Activated CD4-positive, alpha-beta T cell treated with anti-CD3 and anti-CD28 coated beads for 1 hour (primary cell): Measurements from ENCODE around the gene ZNF560.
"Not testable (repeated sequence)": the region's sequence is repeated elsewhere in the genome, so short reads cannot be mapped to it uniquely, and the experiment has no call there.

ENCODE experiments used
- DNase-seq: peaks from one replicate; pipeline ENCODE4 v3.0.0-alpha.2; 2020

Gene ZNF560

DNA sequence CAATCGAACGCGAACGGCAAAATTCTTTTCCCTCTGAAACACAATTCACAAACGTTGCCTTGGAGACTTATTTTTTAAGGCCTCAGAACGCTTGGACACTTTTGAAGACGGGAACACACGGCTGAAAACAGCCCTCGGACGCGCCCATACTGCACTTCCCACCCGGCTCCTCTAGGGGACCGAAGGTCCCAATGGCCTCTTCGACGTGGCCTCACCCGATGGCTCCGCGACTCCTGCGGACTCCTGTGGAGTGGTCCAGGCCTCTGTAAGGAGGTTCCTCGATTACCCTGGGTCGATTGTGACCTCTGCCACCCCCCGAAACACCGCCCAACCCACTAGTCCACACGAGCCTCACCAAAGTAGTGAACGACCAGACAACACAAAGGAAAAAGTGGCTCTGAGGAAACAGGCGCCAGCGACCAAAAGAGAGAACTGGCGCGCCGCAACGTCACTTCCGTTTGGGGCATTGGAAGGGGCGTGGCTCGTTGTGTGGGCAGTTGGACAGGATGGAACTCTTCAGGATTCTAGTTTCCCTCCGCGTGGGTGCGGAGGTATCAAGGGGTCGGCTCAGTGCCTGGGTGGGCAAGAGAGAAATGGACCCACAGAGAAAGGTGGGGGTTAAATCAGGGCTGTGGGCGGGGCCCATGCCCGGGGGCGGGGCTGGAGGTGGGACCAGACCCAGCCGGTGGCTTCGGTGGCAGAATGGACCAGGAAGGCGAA lies at the start of gene ZNF560:
ZNF560 (minus strand) TSS at position 434 of the 720 bp plus-strand sequence. CDS start 23,303 bp downstream, outside the sequence.
- no peak for DNase-seq

DNA sequence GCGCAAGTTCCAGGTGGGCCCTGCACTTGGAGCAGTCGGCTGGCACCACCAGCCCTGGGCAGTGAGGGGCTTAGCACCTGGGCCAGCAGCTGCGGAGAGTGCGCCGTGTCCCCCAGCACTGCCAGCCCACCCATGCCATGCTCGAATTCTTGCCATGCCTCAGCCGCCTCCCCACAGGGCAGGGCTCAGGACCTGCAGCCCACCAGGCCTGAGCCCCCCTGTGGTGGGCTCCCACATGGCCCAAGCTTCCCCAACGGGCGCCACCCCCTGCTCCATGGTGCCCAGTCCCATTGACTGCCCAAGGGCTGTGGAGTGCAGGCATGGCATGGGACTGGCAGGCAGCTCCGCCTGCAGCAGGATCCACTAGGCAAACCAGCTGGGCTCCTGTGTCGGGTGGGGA lies 49.5 kb upstream of the ZNF560 start:
- DNase-seq: no peak

DNA sequence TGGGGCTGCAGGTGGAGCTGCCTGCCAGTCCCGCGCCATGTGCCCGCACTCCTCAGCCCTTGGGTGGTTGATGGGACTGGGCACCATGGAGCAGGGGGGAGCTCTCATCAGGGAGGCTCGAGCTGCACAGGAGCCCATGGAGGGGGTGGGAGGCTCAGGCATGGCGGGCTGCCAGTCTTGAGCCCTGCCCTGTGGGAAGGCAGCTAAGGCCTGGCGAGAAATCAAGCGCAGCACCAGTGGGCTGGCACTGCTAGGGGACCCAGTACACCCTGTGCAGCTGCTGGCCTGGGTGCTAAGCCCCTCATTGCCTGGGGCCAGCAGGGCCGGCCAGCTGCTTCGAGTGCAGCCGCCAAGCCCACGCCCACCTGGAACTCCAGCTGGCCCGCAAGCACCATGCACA lies 42.9 kb upstream of the ZNF560 start:
- not testable (repeated sequence) for DNase-seq

DNA sequence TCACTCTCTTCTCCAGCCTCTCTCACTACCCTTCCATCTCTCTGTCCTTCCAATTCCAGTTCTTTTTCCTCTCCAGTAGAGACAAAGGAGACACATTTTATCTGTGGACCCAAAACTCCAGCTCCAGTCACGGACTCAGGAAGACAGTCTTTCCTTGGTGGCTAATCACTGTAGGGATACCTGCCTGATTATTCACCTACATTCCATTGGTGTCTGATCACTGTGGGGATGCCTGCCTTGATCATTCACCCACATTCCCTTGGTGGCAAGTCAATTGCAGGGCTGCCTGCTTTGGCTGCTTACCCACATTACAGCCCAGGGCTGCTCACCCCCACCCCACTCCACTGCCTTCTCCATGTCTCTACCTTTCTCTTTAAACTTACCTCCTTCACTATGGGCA lies 41.5 kb upstream of the ZNF560 start:
- not testable (repeated sequence) for DNase-seq

DNA sequence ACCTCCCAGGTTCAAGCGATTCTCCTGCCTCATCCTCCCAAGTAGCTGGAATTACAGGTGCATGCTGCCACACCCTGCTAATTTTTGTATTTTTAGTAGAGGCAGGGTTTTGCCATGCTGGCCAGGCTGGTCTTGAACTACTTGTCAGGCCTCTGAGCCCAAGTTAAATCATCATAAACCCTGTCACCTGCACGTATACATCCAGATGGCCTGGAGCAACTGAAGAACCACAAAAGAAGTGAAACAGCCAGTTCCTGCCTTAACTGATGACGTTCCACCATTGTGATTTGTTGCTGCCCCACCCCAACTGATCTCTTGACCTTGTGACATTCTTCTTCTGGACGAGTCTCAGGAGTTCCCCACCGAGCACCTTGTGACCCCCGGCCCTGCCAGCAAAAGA lies 40.8 kb upstream of the ZNF560 start:
- not testable (repeated sequence) for DNase-seq

DNA sequence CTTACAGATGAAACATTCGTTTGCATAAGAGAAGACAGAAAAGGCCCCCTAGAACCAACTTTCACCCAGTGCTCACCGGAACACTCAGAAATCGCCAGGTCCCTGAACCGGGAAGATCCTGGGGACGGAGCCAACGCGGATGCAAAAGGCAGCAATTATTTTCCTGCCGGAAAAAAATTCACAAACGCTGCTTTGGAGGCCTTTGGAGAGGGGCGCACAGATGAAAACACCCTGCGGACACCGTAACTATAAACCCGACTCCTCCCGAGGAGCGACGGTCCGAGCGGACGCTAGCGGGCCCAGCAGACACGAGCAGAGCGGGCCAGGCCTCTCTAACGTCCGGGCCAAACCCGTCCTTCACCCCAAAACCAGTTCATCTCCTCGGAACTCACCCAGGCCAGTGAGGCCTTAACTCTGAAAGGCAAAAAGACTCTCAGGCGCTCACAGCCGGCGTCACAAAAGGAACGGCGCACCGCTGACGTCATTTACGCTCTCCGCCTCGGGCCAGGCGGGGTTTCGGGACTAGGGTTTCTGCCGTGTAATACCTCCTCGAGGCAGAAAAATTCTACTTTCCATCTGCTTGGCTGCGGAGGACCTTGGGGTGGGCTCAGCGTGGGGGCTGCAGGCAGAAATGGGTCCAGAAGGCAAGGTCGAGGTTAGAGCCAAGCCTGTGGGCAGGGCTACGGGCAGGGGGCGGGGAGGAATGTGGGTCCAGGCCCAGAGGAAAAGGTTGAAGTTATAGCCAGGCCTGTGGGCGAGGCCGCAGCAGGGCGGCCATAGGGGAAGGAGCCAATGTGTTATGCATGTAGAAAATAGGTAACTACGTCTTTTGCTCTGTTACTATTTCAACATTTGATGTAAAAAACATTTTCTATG lies 40.0 kb upstream of the ZNF560 start, which contains the start of gene ZNF426:
ZNF426 (minus strand) TSS at position 463 of the 876 bp plus-strand sequence. CDS start 2,413 bp downstream, outside the sequence.
- DNase-seq: peak; percentile 79

DNA sequence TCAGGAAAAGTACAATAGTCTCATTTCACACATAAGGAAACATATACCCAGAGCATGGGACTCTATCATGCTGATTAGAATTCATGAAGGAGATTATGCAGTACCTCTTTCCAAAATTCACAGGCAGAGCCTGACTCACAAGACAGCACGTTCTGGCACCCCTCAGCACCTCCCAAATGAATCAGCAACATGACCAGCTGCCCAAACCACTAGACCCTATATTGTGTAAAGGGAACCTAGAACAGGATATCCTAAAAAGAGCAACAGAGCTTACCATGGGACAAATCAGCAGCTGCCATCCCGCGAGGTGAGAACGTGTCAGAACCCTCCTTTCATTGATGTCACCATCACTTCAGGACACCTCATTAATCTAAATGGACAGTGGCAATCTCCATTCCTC lies 37.5 kb upstream of the ZNF560 start:
- DNase-seq: no peak

DNA sequence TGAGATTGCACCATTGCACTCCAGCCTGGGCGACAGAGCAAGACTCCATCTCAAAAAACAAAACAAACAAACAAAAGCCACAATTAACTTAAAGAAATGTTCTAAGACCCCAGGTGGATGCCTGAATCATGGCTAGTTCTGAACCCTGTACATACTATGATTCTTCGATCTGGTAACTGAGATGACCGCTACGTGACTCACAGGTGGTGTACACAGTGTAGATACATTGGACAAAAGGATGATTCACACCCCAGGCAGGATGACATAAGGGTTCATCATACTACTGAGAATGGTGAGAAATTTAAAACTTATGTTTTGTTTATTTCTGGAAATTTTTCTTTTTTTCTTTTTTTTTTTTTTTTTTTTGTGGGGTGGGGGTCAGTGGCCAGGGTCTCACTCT lies 33.5 kb upstream of the ZNF560 start:
- no peak for DNase-seq

DNA sequence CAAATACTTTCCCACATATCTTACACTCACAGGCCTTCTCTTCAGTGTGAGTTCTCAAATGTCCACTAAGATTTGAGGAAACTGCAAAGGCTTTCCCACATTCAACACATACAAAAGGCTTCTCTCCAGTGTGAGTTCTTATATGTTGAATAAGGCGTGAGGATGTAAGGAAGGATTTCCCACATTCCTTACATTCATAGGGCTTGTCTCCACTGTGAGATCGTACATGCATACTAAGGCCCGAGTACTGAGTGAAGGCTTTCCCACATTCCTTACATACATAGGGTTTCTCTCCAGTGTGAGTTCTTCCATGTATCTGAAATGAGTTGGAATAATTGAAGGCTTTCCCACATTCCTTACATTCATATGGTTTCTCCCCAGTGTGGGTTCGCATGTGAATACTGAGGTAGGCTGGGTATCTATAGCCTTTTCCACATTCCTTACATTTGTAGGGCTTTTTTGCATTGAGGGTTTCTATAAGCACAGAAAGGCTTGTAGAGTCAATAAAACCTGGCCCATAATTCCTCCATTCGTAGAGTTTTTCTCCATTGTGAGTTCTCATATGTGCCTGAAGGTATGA lies 30.4 kb upstream of the ZNF560 start:
- no peak for DNase-seq

DNA sequence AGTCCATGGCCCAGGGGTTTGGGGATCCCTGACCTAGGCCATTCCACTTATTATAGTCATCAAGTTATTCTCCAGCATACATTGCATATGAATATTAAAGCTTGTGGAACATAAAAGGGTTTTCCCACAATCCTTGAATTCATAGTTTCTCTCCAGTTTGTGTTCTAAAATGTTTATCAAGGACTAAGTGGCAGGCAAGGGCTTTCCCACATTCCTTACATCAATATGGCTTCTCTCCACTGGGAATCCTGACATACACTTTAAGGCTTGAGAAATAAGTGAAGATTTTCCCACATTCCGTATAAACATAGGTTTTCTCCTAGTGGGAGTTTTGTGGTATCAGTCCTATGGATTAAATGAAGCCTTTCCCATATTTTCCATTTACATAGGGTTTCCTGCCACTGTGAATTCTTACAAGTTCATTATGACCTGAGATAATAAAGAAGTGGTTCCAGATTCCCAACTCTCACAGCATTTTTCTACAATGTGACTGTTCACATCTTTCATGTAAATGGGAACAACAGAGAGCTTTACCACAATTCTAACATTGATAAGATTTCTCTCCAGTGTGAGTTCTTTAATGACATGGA lies 25.6 kb upstream of the ZNF560 start:
- no peak for DNase-seq

DNA sequence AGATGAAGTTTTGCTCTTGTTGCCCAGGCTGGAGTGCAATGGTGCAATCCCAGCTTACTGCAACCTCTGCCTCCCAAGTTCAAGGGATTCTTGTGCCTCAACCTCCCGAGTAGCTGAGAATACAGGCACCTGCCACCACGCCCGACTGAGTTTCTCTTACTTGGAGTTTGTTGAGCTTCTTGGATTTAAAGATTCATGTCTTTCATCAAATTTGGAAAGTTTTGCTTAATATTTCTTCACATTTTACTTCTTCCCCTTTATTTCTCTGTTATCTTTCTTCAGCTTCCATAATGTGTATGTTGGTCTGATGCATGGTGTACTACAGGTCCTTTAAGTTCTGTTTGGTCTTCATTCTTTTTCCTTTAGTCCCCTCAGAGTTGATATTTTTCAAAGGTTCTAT lies 8.9 kb upstream of the ZNF560 start:
- DNase-seq: no peak

DNA sequence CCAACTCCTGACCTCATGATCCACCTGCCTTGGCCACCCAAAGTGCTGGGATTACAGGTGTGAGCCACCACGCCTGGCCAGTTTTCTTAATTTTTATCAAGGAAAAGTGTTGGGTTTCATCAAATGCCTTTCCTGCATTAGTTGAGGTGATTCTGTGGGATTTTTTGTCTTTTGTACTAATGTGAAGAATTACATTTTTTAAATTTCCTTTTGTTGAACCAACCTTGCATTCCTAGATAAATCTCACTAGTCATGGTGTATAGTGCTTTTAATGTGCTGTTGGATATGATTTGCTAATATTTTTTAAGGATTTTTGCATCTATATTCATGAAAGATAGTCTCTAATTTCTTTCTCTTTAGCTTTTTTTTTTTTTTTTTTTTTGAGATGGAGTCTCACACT lies 2.4 kb upstream of the ZNF560 start:
- no peak for DNase-seq

DNA sequence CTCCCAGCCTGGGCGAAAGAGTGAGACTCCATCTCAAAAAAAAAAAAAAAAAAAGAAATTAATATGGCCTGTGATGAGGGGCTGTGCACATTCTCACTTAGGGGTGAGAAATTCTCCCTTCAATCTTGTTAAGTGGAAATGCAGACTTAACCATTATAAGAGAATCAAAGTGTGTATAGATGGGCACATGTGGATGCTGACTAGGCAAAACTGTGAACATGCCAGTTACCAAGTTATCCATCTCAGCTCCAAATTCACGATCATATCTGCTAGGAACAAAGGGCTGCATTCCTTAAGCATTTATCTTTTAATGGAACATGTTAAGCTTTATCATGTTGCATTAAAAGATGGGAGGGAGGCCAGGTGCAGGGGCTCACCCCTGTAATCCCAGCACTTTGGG lies 4.3 kb downstream of the ZNF560 start:
- DNase-seq: no peak

DNA sequence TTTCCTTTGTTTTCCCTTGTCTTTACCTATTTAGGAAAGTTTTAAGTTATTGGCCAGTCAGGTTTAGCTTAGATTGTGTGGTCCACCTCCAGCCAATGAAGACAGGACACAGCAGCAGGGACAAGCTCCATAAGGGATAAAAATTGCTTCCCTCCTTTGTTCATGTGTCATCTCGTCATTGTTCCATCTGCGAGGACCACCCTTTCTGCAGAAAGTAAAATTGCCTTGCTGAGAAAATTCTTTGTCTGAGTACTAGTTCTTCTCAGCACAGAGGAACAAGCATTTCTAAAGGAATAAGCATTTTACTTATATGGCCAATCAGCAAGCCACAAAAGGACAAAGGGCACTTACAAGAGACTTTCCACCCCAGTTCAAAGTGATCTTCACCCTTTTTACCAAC lies 11.4 kb downstream of the ZNF560 start:
- no peak for DNase-seq

DNA sequence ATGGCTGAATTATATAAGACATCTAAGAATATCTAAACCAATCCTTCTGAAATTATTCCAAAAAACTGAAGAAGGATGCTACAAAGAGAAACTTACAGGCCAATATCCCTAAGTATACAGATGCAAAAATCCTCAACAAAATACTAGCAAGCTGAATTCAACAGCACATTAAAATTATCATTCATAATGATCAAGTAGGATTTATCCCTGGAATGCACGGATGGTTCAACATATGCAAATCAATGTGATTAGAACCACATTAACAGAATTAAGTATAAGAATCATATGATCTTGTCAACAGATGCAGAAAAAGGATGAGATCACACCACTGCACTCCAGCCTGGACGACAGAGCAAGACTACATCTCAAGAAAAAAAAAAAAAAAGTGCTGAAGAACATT lies 13.3 kb downstream of the ZNF560 start:
- no peak for DNase-seq

DNA sequence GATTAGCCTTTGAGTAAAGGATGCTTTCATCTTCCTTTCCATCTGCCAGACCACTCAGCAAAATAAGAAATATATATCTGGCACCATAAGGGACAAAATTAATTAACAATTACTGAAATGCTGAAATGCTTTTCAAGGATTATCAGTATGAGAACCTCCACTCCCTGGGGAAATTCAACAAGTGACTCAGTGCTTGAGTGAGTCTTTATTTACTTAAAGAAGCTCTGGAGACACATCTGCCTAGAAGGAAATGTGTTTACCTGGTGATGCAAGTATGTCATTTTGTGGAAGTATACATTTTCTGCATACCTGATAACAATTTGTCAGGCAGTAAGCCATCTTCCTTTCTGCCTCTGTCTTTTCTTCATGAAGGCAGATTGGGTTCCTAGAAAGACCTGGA lies 23.4 kb downstream of the ZNF560 start:
- DNase-seq: no peak

DNA sequence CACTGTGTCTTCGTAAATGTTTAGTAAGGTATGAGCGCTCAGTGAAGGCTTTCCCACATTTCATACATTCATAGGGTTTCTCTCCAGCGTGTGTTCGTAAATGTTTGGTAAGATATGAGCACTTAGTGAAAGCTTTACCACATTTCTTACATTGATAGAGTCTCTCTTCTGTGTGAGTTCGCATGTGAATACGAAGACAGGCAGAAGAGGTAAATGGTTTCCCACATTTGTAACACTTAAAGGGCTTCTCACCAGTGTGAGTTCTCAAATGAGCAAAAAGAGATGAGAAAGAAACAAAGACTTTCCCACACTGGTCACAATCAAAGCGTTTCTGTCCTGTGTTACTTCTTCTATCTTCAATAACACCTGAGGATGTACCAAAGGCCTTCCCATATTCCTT lies 31.3 kb downstream of the ZNF560 start:
- no peak for DNase-seq

DNA sequence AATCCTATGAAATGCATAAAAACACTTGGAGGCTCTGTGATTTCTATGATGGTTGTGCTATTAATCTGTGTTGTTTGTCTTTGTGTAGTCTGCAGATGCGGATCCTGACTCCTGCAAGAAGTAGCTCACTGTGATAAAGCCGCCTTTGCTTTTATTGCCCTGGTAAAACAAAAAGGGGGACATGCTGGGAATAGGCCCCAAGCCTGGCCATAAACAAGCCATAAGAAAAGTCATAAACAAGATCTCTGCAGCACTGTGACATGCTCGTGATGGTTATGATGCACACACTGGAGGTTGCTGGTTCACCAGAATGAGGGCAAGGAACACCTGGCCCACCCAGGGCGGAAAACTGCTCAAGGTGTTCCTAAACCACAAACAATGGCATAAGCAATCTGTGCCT lies 36.5 kb downstream of the ZNF560 start:
- DNase-seq: no peak

DNA sequence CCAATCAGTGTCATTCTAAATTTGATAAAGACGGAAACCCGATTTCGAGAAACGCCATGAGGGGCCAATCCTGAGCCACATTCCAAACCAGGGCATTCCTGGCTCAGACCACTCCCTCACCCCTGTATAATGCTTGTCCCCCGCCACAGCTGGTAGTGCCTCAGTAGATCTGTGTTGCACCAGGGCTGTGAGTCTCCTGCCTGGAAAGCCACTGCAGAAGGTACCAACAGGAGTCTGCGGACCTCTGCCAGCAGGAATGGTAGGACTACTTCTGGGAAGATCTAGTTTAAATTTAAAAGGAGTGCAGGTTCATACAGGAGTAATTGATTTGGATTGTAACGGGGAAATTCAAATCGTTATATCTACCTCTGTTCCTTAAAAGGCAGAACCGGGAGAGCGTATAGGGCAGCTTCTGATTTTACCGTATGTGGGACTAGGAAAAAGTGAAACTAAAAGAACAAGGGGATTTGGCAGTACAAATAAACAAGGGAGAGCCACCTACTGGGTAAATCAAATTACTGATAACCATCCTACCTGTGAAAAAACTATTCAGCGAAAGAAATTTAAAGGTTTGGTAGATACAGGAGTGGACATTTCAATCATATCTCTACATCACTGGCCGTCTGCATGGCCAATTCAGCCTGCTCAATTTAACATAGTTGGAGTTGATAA lies 42.3 kb downstream of the ZNF560 start:
- no peak for DNase-seq

DNA sequence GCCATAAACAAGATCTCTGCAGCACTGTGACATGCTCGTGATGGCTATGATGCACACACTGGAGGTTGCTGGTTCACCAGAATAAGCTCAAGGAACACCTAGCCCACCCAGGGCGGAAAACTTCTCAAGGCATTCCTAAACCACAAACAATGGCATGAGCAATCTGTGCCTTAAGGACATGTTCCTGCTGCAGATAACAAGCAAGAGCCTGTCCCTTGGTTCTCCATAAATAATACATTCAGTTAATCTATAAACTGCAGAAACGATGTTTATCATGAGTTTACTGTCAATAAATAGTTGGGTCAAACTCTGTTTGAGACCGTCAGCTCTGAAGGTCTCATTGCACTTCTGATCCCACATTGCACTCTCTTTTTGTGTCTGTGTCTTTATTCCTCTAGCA lies 44.5 kb downstream of the ZNF560 start:
- DNase-seq: no peak

DNA sequence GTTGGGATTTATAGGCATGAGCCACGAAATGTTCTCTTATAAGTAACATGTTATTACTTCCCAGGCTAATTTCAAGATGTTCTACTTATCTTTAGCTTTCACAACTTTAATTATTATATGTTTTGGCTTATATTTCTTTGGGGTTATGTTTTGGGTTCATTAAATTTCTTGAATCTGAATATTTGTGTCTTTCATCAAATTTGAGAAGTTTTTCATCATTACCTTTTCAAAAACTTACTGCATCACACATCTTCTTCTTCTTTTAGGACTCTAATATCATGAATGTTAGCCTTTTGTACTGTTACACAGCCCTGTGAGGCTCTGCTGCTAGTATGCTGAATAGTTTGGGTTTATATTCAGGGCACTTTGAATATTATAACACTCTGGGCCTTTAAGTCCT lies 53.4 kb downstream of the ZNF560 start:
- DNase-seq: no peak

DNA sequence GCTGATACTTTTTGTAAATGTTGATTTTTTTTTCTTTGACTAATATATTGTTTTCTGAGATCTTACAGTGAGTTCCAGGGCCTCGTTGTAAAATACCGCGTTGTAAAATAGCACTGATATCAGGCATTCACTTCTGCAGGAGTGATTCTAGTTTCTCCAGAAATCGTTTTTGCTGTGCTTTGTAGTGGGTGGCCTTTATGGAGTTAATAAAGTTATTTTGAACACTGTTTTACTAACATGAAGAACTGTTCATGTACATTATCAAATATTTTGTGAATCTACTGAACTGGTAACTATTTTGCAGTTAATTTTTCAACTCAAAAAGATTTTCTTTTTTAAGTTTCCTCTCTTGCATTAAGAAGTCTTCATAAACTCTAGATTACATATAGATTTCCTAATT lies 62.1 kb downstream of the ZNF560 start:
- no peak for DNase-seq
